Omental fat pad (tissue), 4 donors: ENCODE data around the gene CWC22. TPM values are rescaled to one million over a fixed set of nuclear protein-coding genes. Genes with fewer than 3 reads are reported as not detected.

Experiments
- ATAC-seq: fragments of 150-250 bp; one replicate; pipeline ENCODE4 v1.9.1; 2016; ENCODE audit warnings: mild to moderate bottlenecking, moderate library complexity; ENCODE audit not compliant: low FRiP score
- DNase-seq: peaks from one replicate; pipeline ENCODE4 v3.0.0-alpha.2; 2019; ENCODE audit warnings: low spot score
- CTCF ChIP-seq, 3 donors: fragments of 450-650 bp; IDR thresholded peaks; one replicate each; pipeline ENCODE4 v1.5.1; 2016 to 2017; ENCODE audit warnings: antibody characterized with exemption in 3 of 3, mild to moderate bottlenecking in 3 of 3, moderate library complexity in 2 of 3
- total RNA-seq, 4 donors: library from RNA; depleted of rRNA; stranded (reverse); fragments of >200 nt; gene quantifications; one replicate each; pipeline ENCODE4 v1.1.0, GENCODE V29; 2016

The CWC22 gene
- total RNA-seq, 4 donors from 2014 or later = 16.4 to 21.8 (median 18.2) TPM

- TF ChIP-seq CTCF (IDR thresholded peaks at IDR 0.05) = no peak
- no peak for ATAC-seq
- DNase-seq = no peak
Observed at GRCh38 chr2:179991344-179991743, 15.8 kb downstream of the CWC22 start.

GRCh38 chr2:179990676-179991317 lies 16.3 kb downstream of the CWC22 start:
- DNase-seq (no peak), ATAC-seq (no peak)
- TF ChIP-seq CTCF (IDR thresholded peaks at IDR 0.05) = no peak

- no peak for ATAC-seq
- no peak for DNase-seq
- no peak for TF ChIP-seq CTCF (IDR thresholded peaks at IDR 0.05)
Observed at GRCh38 chr2:179987916-179988315, 19.2 kb downstream of the CWC22 start.

- TF ChIP-seq CTCF (IDR thresholded peaks at IDR 0.05) = no peak
Observed at GRCh38 chr2:179985163-179985820, 21.8 kb downstream of the CWC22 start.

GRCh38 chr2:179983250-179983932 lies 23.7 kb downstream of the CWC22 start:
- ATAC-seq (no peak), DNase-seq (no peak)
- TF ChIP-seq CTCF (IDR thresholded peaks at IDR 0.05) = no peak

More at GRCh38 chr2:179985163-179985820, 21.8 kb downstream of the CWC22 start:
- no peak for ATAC-seq
- DNase-seq = no peak

GRCh38 chr2:179981085-179981484 lies 26.0 kb downstream of the CWC22 start:
- no peak for TF ChIP-seq CTCF (IDR thresholded peaks at IDR 0.05)

More at GRCh38 chr2:179981085-179981484, 26.0 kb downstream of the CWC22 start:
- DNase-seq (no peak), ATAC-seq (no peak)
